Measurements from ENCODE around the gene MYLIP.

GRCh38 chr6:16095180-16095579 is 33.7 kb upstream of the MYLIP start:
- TF ChIP-seq POLR2A (IDR thresholded peaks at IDR 0.05): no peak
- TF ChIP-seq, protein P1, sequence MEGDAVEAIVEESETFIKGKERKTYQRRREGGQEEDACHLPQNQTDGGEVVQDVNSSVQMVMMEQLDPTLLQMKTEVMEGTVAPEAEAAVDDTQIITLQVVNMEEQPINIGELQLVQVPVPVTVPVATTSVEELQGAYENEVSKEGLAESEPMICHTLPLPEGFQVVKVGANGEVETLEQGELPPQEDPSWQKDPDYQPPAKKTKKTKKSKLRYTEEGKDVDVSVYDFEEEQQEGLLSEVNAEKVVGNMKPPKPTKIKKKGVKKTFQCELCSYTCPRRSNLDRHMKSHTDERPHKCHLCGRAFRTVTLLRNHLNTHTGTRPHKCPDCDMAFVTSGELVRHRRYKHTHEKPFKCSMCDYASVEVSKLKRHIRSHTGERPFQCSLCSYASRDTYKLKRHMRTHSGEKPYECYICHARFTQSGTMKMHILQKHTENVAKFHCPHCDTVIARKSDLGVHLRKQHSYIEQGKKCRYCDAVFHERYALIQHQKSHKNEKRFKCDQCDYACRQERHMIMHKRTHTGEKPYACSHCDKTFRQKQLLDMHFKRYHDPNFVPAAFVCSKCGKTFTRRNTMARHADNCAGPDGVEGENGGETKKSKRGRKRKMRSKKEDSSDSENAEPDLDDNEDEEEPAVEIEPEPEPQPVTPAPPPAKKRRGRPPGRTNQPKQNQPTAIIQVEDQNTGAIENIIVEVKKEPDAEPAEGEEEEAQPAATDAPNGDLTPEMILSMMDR (IDR thresholded peaks at IDR 0.05): no peak

All from Peyer's patch (tissue), 4 donors.